NB4 (cell line): ENCODE data around the gene GPR78.
"Not testable (repeated sequence)": the region's sequence is repeated elsewhere in the genome, so short reads cannot be mapped to it uniquely, and the experiment has no call there.

ENCODE experiments used
- DNase-seq: peaks from one replicate; pipeline ENCODE4 v3.0.0; 2010; ENCODE audit warnings: low read depth
- H3K4me3 ChIP-seq: one replicate; pipeline ENCODE4 v1.5.1; 2011; ENCODE audit warnings: mild to moderate bottlenecking, low read depth, low read length, moderate library complexity
- MYC ChIP-seq: IDR thresholded peaks from 2 replicates; pipeline ENCODE4 v1.6.1; 2011; ENCODE audit warnings: low read depth, low read length
- POLR2A ChIP-seq: IDR thresholded peaks from 2 replicates; pipeline ENCODE4 v1.6.1; 2011; ENCODE audit warnings: mild to moderate bottlenecking; ENCODE audit not compliant: insufficient read length; ENCODE audit errors: extremely low read depth
- TF ChIP-seq, protein P1 (sequence below): IDR thresholded peaks from 2 replicates; pipeline ENCODE4 v1.6.1; 2011; ENCODE audit warnings: low read depth, low read length
- TF ChIP-seq, protein P2 (sequence below): IDR thresholded peaks from one replicate; pipeline ENCODE4 v1.5.1; 2012; ENCODE audit warnings: low read depth, low read length

The GPR78 gene

DNA sequence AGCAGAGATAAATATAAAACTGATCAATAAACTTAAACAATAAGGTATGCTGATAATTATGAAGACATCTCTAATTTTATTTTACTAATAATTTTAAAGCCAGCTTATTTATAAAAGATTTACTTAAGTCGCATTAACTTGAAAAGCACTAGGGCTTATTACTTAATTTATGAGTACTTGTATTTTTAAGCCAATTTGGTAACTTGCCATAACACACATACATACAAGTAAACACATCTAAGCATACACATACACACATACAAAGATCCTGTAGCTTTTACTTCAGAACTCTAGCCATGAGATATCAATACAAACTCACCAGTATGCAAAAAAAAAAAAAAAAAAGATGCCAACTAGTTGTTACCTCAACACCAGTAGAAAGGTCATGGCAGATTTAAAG, 10.0 kb upstream of the GPR78 start:
- TF ChIP-seq, protein P1, sequence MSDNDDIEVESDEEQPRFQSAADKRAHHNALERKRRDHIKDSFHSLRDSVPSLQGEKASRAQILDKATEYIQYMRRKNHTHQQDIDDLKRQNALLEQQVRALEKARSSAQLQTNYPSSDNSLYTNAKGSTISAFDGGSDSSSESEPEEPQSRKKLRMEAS: no peak
- TF ChIP-seq, protein P2, sequence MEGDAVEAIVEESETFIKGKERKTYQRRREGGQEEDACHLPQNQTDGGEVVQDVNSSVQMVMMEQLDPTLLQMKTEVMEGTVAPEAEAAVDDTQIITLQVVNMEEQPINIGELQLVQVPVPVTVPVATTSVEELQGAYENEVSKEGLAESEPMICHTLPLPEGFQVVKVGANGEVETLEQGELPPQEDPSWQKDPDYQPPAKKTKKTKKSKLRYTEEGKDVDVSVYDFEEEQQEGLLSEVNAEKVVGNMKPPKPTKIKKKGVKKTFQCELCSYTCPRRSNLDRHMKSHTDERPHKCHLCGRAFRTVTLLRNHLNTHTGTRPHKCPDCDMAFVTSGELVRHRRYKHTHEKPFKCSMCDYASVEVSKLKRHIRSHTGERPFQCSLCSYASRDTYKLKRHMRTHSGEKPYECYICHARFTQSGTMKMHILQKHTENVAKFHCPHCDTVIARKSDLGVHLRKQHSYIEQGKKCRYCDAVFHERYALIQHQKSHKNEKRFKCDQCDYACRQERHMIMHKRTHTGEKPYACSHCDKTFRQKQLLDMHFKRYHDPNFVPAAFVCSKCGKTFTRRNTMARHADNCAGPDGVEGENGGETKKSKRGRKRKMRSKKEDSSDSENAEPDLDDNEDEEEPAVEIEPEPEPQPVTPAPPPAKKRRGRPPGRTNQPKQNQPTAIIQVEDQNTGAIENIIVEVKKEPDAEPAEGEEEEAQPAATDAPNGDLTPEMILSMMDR: no peak
- TF ChIP-seq POLR2A (no peak), MYC (no peak)
- DNase-seq: no peak
- no peak overlapping the region for H3K4me3 ChIP-seq

DNA sequence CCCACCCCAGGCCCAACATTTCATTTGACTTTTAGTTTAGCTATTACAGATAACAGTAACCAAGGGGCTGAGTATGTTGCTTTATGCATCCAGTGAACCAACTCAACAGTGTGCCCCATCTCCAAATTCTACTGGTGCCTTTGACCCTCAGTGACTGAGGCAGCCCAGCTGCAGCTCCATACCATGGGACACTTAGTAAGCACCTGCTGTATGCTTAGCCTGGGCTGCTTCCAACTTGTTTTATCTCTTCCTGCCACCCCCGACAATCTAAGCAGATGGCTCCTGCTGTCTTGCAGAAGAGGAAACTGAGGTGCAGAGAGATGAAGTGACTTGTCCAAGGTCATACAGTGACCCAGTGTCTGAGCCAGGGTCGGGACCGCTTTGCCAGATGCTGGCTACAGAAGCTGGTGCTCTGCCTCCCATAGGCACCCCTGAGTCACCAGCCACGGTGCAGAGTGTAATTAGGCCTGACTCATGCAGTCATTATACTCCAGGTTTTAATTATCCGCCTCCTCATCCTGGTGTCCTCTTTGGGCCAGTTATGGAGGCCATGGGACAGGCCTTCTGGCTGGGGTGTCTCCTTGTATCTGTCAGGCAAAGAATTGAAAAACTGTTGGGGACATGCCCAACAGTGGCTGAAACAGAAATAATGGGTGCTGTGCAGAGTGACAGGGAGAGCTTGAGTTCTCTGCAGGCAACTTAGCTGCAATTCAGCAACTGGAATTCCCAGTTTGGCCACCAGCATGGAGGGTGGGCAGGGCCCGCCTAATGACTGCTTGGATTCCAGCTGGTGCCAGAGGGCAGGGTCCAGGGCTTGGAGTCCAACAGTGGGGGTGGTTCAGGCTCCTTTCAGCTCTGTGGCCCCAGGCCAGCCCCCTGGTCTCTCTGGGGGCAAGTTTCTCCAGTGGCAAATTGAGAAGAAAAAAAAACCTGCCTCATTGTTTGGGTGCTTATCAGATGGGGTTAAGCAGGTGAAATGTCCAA, 8.2 kb upstream of the GPR78 start:
- TF ChIP-seq POLR2A (no peak), MYC (no peak)
- TF ChIP-seq, protein P2: no peak
- TF ChIP-seq, protein P1: no peak
- no peak overlapping the region for H3K4me3 ChIP-seq
- DNase-seq: no peak

DNA sequence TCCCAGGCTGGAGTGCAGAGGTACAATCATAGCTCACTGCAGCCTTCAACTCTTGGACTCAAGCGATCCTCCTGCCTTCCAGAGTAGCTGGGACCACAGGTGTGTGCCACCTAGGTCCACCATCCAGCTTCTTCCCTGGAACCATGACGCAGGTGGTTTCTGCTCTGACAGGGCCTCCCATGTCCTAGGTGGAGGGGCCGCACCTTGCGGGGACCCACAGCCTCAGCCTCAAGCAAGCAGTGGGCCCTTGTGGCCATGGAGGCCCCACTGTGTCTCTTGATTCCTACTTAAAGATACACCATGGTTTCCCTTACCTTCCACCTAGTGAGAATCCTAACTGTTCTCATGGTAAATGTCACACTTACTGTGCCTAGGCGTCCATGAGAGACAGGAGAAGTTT, 6.9 kb upstream of the GPR78 start:
- TF ChIP-seq, protein P2: no peak
- TF ChIP-seq POLR2A (no peak), MYC (no peak)
- TF ChIP-seq, protein P1: no peak
- H3K4me3 ChIP-seq: no peak overlapping the region
- no peak for DNase-seq

DNA sequence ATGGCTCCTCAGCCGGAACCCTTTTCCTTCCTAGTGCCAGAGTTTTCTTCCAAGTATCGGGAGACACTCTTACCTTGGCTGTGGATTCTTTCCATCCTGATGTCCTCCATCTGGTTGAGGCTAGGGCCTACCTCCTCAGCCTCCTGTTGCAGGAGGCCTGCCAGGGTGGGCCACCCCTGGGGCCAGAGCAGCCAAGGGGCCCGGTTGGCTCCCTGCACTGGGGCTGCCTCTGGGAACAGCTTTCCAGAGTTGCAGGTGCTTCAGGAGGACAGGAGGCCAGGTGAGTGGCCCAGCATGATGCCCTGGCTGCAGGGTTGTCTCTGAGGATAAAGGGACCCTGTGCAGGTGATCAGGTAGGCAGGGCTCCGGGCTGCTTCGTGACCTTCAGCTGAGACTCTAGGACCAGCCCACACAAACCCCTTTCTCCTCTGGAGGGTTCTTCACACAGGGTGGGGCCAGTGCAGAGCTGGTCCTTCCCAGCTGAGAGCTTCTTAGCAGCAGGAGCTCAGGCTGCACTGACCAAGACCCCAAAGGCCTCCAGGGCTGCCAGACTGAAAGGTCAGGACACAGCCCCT, 5.3 kb upstream of the GPR78 start:
- DNase-seq: no peak
- TF ChIP-seq, protein P2: no peak
- TF ChIP-seq, protein P1: no peak
- TF ChIP-seq MYC: no peak
- TF ChIP-seq POLR2A: no peak
- no peak overlapping the region for H3K4me3 ChIP-seq

DNA sequence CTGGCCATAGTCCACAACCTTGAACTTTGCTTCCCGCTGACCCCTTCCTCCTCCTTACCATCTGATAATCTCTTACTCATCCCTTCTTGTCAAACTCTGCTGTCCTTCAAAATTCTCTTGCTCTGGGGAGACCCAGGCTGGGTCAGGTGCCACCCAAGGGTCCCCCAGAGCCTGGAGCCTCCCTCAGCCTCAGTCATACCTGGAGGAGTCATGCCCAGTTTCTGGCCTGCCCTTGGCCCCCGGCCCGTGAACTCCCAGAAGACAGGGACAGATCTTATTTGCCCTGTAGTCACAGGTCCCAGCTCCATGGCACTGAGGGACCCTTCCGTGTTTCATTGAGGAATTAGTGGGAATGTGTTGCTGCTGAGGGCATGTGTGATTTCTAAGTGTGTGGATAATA, 4.7 kb upstream of the GPR78 start:
- no peak overlapping the region for H3K4me3 ChIP-seq
- TF ChIP-seq MYC (no peak), POLR2A (no peak)
- TF ChIP-seq, protein P1: no peak
- DNase-seq: no peak

- DNase-seq, H3K4me3 ChIP-seq: not testable (repeated sequence)
These were observed 3.6 kb upstream of the GPR78 start for GRCh38 chr4:8576591-8576990.
